DND-41 (cell line): ENCODE results near the gene CLCA2.

Experiments used
- CTCF ChIP-seq: IDR thresholded peaks from 2 replicates; pipeline ENCODE4 v1.5.1; 2012; ENCODE audit warnings: borderline replicate concordance, low read length, moderate library complexity, mild to moderate bottlenecking; ENCODE audit not compliant: poor library complexity, severe bottlenecking; ENCODE audit errors: extremely low read depth
- EZH2 ChIP-seq: IDR thresholded peaks from 3 replicates; pipeline ENCODE4 v1.6.1; 2012; ENCODE audit warnings: borderline replicate concordance, low read depth, mild to moderate bottlenecking, moderate library complexity, low read length, inconsistent platforms; ENCODE audit not compliant: severe bottlenecking

GRCh38 chr1:86477682-86478081 is 53.7 kb downstream of the CLCA2 start:
- no peak for TF ChIP-seq CTCF
- TF ChIP-seq EZH2, result no peak
